PC-3 (cell line): Measurements from ENCODE around the gene NCBP3. TPM values are rescaled to one million over a fixed set of nuclear protein-coding genes. Genes with fewer than 3 reads are reported as not detected.

ENCODE experiments used
- ATAC-seq: fragments of 200-7000 bp; cut with Tn5 transposase; 2 replicates; pipeline ENCODE4 v1.9.1; 2020; ENCODE audit warnings: mild to moderate bottlenecking, moderate library complexity
- BruUV-seq: library from RNA; stranded (reverse); fragments of 400-500 nt; replicated peaks from 2 replicates; lab custom pipeline; 2021; lab: Mats Ljungman, UMichigan
- CTCF ChIA-PET: fragments of 300-600 bp; sonication (Branson Sonifier 250); formaldehyde crosslinking; loops from one replicate; lab custom pipeline; 2022; ENCODE audit warnings: antibody characterized with exemption; lab: Charles Lee
- POLR2A ChIA-PET: fragments of 300-600 bp; sonication (Branson Sonifier 250); formaldehyde crosslinking; loops from one replicate; lab custom pipeline; 2022; ENCODE audit warnings: antibody characterized with exemption; ENCODE audit not compliant: unreplicated experiment; lab: Charles Lee
- DNase-seq: peaks from one replicate; pipeline ENCODE4 v3.0.0-alpha.2; 2015
- H2AFZ ChIP-seq: fragments of 300-600 bp; sonication (generic); 2 replicates; pipeline ENCODE4 v1.6.0; 2016; ENCODE audit warnings: antibody characterized with exemption, low read length
- H3F3A ChIP-seq: fragments of 300-600 bp; sonication (generic); one replicate; pipeline ENCODE4 v1.6.0; 2017; ENCODE audit warnings: antibody characterized with exemption, low read length, control low read depth, mild to moderate bottlenecking; ENCODE audit not compliant: unreplicated experiment
- H3K27ac ChIP-seq: fragments of 300-600 bp; sonication (generic); 2 replicates; pipeline ENCODE4 v1.5.1; 2016; ENCODE audit warnings: mild to moderate bottlenecking, low read length
- H3K27me3 ChIP-seq: fragments of 300-600 bp; sonication (generic); 2 replicates; pipeline ENCODE4 v1.6.1; 2016; ENCODE audit warnings: low read length, mixed read lengths
- H3K36me3 ChIP-seq: fragments of 300-600 bp; sonication (generic); 2 replicates; pipeline ENCODE4 v1.6.1; 2016; ENCODE audit warnings: low read depth, mixed run types, low read length, mixed read lengths
- H3K4me1 ChIP-seq: fragments of 300-600 bp; sonication (generic); 2 replicates; pipeline ENCODE4 v1.5.1; 2016; ENCODE audit warnings: low read length; ENCODE audit not compliant: insufficient read depth
- H3K4me2 ChIP-seq: fragments of 300-600 bp; sonication (generic); 2 replicates; pipeline ENCODE4 v1.6.0; 2016; ENCODE audit warnings: low read length
- H3K4me3 ChIP-seq: fragments of 300-600 bp; sonication (generic); 2 replicates; pipeline ENCODE4 v1.5.1; 2016; ENCODE audit warnings: mild to moderate bottlenecking, low read length, mixed read lengths
- H3K79me2 ChIP-seq: fragments of 300-600 bp; sonication (generic); 2 replicates; pipeline ENCODE4 v1.6.1; 2017; ENCODE audit warnings: low read length, mixed read lengths
- H3K9ac ChIP-seq: fragments of 300-600 bp; sonication (generic); 2 replicates; pipeline ENCODE4 v1.6.0; 2016; ENCODE audit warnings: mild to moderate bottlenecking, low read length
- H3K9me2 ChIP-seq: fragments of 300-600 bp; sonication (generic); replicated peaks from 2 replicates; pipeline ENCODE4 v1.6.1; 2016; ENCODE audit warnings: mixed run types, low read length, mixed read lengths
- H3K9me3 ChIP-seq: fragments of 300-600 bp; sonication (generic); 2 replicates; pipeline ENCODE4 v1.6.1; 2016; ENCODE audit warnings: low read length, mixed read lengths
- H4K20me1 ChIP-seq: fragments of 300-600 bp; sonication (generic); 2 replicates; pipeline ENCODE4 v1.6.1; 2016; ENCODE audit warnings: low read length, mixed read lengths
- CTCF ChIP-seq: fragments of 300-600 bp; sonication (generic); conservative IDR thresholded peaks from 2 replicates; pipeline ENCODE4 v1.5.1; 2017; ENCODE audit warnings: antibody characterized with exemption, low read depth, mild to moderate bottlenecking, low read length
- EZH2 ChIP-seq: fragments of 300-600 bp; sonication (generic); IDR thresholded peaks from one replicate; pipeline ENCODE4 v1.6.1; 2017; ENCODE audit warnings: antibody characterized with exemption, mild to moderate bottlenecking, low read length; ENCODE audit not compliant: unreplicated experiment
- EZH2phosphoT487 ChIP-seq: fragments of 300-600 bp; sonication (generic); IDR thresholded peaks from 2 replicates; pipeline ENCODE4 v1.6.1; 2018; ENCODE audit warnings: mild to moderate bottlenecking, antibody characterized with exemption, low read length, borderline replicate concordance
- intact Hi-C: fragments of 100-400 bp; cut with micrococcal nuclease; formaldehyde crosslinking; loops from 2 replicates; pipeline ENCODE4 v1.9.0; 2023
- total RNA-seq: library from RNA; depleted of rRNA; stranded (reverse); fragments of >200 nt; gene quantifications from 2 replicates; pipeline ENCODE4 v1.2.3, GENCODE V29; 2014

The NCBP3 gene
- total RNA-seq, 1 experiment from 2014 or later, result 21.0 TPM

GRCh38 chr17:3880983-3881382, 34.9 kb upstream of the NCBP3 start:
- ChIA-PET CTCF (no interaction called here), POLR2A (no interaction called here)
- BruUV-seq, result no TSS peak
- Histone ChIP-seq H3K9me2 (no peaks in the 10 kb centered on the region), H4K20me1 (no peaks in the 10 kb centered on the region), H3K79me2 (no peaks in the 10 kb centered on the region), H3K4me2 (no peak overlapping the region), H3K36me3 (no peaks in the 10 kb centered on the region; the same call in 1 of the 2 replicates), H3K9me3 (no peaks in the 10 kb centered on the region), H3F3A (no peaks in the 10 kb centered on the region), H3K4me1 (no peaks in the 10 kb centered on the region), H3K9ac (no peak overlapping the region), H3K4me3 (no peak overlapping the region), H3K27me3 (no peaks in the 10 kb centered on the region), H2AFZ (no peak overlapping the region), H3K27ac (no peak overlapping the region)
- ATAC-seq (no peak), DNase-seq (no peak)
- intact Hi-C loops, result no loop called here
- TF ChIP-seq EZH2phosphoT487 (no peak), EZH2 (no peak), CTCF (no peak)

GRCh38 chr17:3879591-3880417, 33.8 kb upstream of the NCBP3 start:
- intact Hi-C loops, result no loop called here
- POLR2A ChIA-PET, result no interaction called here
- Histone ChIP-seq H3K27ac (no peak overlapping the region), H3K4me1 (no peaks in the 10 kb centered on the region), H3K36me3 (no peaks in the 10 kb centered on the region; the same call in 1 of the 2 replicates), H3K27me3 (no peaks in the 10 kb centered on the region), H3K9ac (no peak overlapping the region), H3F3A (no peaks in the 10 kb centered on the region), H3K79me2 (no peaks in the 10 kb centered on the region), H2AFZ (no peak overlapping the region), H4K20me1 (no peaks in the 10 kb centered on the region), H3K4me2 (no peak overlapping the region), H3K9me3 (no peaks in the 10 kb centered on the region), H3K4me3 (no peak overlapping the region), H3K9me2 (no peaks in the 10 kb centered on the region)
- no TSS peak for BruUV-seq
- ATAC-seq (no peak), DNase-seq (no peak)
- CTCF ChIA-PET, result interaction anchor here (0.7 kb wide), 1 partner anchor 33 kb away, joined by 3 read pairs; the partner anchor contains the start of gene NCBP3
- no peak for TF ChIP-seq EZH2phosphoT487
- no peak for TF ChIP-seq EZH2
- no peak for TF ChIP-seq CTCF

- H2AFZ ChIP-seq, result no peak overlapping the region
- no peaks in the 10 kb centered on the region for H3K27me3 ChIP-seq
- ChIA-PET CTCF (no interaction called here), POLR2A (no interaction called here)
- BruUV-seq, result no TSS peak
- no peak for ATAC-seq
- no peaks in the 10 kb centered on the region for H3F3A ChIP-seq
- H3K36me3 ChIP-seq, result peaks cover under 1% of the 10 kb centered on the region
- H3K9ac ChIP-seq, result no peak overlapping the region
- H3K79me2 ChIP-seq, result no peaks in the 10 kb centered on the region
- H4K20me1 ChIP-seq, result no peaks in the 10 kb centered on the region
- H3K4me2 ChIP-seq, result no peak overlapping the region
- H3K9me3 ChIP-seq, result no peaks in the 10 kb centered on the region
- no peaks in the 10 kb centered on the region for H3K4me1 ChIP-seq
- H3K9me2 ChIP-seq, result no peaks in the 10 kb centered on the region
- no peak overlapping the region for H3K27ac ChIP-seq
- intact Hi-C loops, result no loop called here
- H3K4me3 ChIP-seq, result no peak overlapping the region
- no peak for TF ChIP-seq EZH2phosphoT487
- TF ChIP-seq EZH2, result no peak
- TF ChIP-seq CTCF, result no peak
- DNase-seq, result no peak
These were observed 33.1 kb upstream of the NCBP3 start for GRCh38 chr17:3879186-3879585.
